GM18505 (cell line): ENCODE measurements around the gene KCNIP4.

Experiments used
- ATAC-seq: cut with Tn5 transposase; IDR thresholded peaks from one replicate; pipeline ENCODE4 v1.9.1; 2021; ENCODE audit not compliant: unreplicated experiment
- POLR2A ChIP-seq: IDR thresholded peaks from 4 replicates; pipeline ENCODE4 v1.6.1; 2011; ENCODE audit warnings: borderline replicate concordance; ENCODE audit not compliant: insufficient read depth, insufficient read length; ENCODE audit errors: extremely low read depth

The KCNIP4 gene

GRCh38 chr4:21571100-21571499, 377.5 kb downstream of the KCNIP4 start:
- ATAC-seq = no peak
- TF ChIP-seq POLR2A = no peak

- no peak for ATAC-seq
Measured at GRCh38 chr4:21569638-21570037, 378.9 kb downstream of the KCNIP4 start.

GRCh38 chr4:21555083-21555482, 393.5 kb downstream of the KCNIP4 start:
- ATAC-seq = no peak
- TF ChIP-seq POLR2A = no peak

More at GRCh38 chr4:21569638-21570037, 378.9 kb downstream of the KCNIP4 start:
- no peak for TF ChIP-seq POLR2A

GRCh38 chr4:21554500-21554899, 394.1 kb downstream of the KCNIP4 start:
- ATAC-seq = no peak
- TF ChIP-seq POLR2A = no peak

GRCh38 chr4:21554066-21554465, 394.5 kb downstream of the KCNIP4 start:
- TF ChIP-seq POLR2A = no peak
- no peak for ATAC-seq

- TF ChIP-seq POLR2A = no peak
- no peak for ATAC-seq
Measured at GRCh38 chr4:21552455-21552854, 396.1 kb downstream of the KCNIP4 start.

GRCh38 chr4:21544955-21545354, 403.6 kb downstream of the KCNIP4 start:
- no peak for ATAC-seq
- TF ChIP-seq POLR2A = no peak

- TF ChIP-seq POLR2A = no peak
- no peak for ATAC-seq
Measured at GRCh38 chr4:21544415-21544814, 404.2 kb downstream of the KCNIP4 start.

- no peak for ATAC-seq
- TF ChIP-seq POLR2A = no peak
Measured at GRCh38 chr4:21543514-21543913, 405.1 kb downstream of the KCNIP4 start.

- no peak for ATAC-seq
- no peak for TF ChIP-seq POLR2A
Measured at GRCh38 chr4:21535898-21536297, 412.7 kb downstream of the KCNIP4 start.

GRCh38 chr4:21531048-21531447, 417.5 kb downstream of the KCNIP4 start:
- TF ChIP-seq POLR2A = no peak
- no peak for ATAC-seq

GRCh38 chr4:21529214-21529613, 419.4 kb downstream of the KCNIP4 start:
- ATAC-seq = no peak
- no peak for TF ChIP-seq POLR2A

- ATAC-seq = no peak
- no peak for TF ChIP-seq POLR2A
Measured at GRCh38 chr4:21522296-21522695, 426.3 kb downstream of the KCNIP4 start.

- no peak for ATAC-seq
Measured at GRCh38 chr4:21517126-21517859, 431.3 kb downstream of the KCNIP4 start.

More at GRCh38 chr4:21517126-21517859, 431.3 kb downstream of the KCNIP4 start:
- no peak for TF ChIP-seq POLR2A
